Vagina (tissue), 2 donors: ENCODE data around the gene IPMK.

Source experiments
- CTCF ChIP-seq, 3 experiments: fragments of 450-650 bp in 2 of 3; fragments of 200-600 bp in 1 of 3; sonication (generic) in 1 of 3; IDR thresholded peaks; one replicate each; pipeline ENCODE4 v1.5.1; 2017 to 2019; ENCODE audit warnings: antibody characterized with exemption in 3 of 3, mild to moderate bottlenecking in 2 of 3, moderate library complexity in 2 of 3
- POLR2AphosphoS5 ChIP-seq, 2 donors: sonication (generic); formaldehyde crosslinking; IDR thresholded peaks; one replicate each; pipeline ENCODE4 v1.9.0; 2017; ENCODE audit warnings: antibody characterized with exemption in 2 of 2, mild to moderate bottlenecking in 2 of 2, low read depth in 1 of 2; ENCODE audit not compliant: insufficient read depth in 1 of 2

DNA sequence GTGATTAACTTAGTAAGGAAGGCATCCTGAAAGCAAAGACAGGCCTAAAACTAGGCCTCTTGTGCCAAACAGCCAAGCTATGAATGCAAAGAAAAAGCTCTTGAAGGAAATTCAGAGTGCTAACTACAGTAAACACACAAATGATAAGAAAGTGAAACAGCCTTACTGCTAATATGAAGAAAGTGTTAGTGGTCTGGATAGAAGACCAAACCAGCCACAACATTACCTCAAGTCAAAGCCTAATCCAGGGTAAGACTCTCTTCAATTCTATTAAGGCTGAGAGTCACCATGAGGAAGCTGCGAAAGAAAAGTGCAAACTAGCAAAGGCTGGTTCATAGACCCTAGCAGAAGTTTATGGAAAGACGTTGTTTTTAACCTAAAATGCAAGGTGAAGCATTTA is 66.0 kb downstream of the IPMK start:
- TF ChIP-seq CTCF (IDR thresholded peaks at IDR 0.05) (no peak), POLR2AphosphoS5 (IDR thresholded peaks at IDR 0.05; ENCODE audit: insufficient read depth in 1 of 2, low read depth in 1 of 2) (no peak)
